Gastroesophageal sphincter (tissue), 4 donors: ENCODE results near the gene CEP135. TPM values are rescaled to one million over a fixed set of nuclear protein-coding genes. Genes with fewer than 3 reads are reported as not detected.

ENCODE experiments used
- ATAC-seq: fragments of 150-250 bp; one replicate; pipeline ENCODE4 v1.9.1; 2016; ENCODE audit warnings: mild to moderate bottlenecking, moderate library complexity
- H3K27ac ChIP-seq, 4 donors: fragments of 200-600 bp; sonication (generic) in 3 of 4; 1 replicate in 3 of 4; 2 replicates in 1 of 4; pipeline ENCODE4 v1.5.1; 2016 to 2019
- H3K27me3 ChIP-seq: fragments of 200-600 bp; sonication (generic); one replicate; pipeline ENCODE4 v1.5.1; 2019
- H3K36me3 ChIP-seq, 2 donors: fragments of 200-600 bp; sonication (generic); one replicate each; pipeline ENCODE4 v1.5.1; 2019; ENCODE audit warnings: control low read depth in 1 of 2
- H3K4me1 ChIP-seq, 3 donors: fragments of 200-600 bp; sonication (generic); 1 replicate in 2 of 3; 2 replicates in 1 of 3; pipeline ENCODE4 v1.5.1; 2016 to 2019; ENCODE audit warnings: control low read depth in 2 of 3
- H3K4me3 ChIP-seq, 2 donors: fragments of 200-600 bp; sonication (generic); one replicate each; pipeline ENCODE4 v1.5.1; 2019; ENCODE audit warnings: mild to moderate bottlenecking in 1 of 2, moderate library complexity in 1 of 2
- H3K9me3 ChIP-seq, 3 donors: fragments of 200-600 bp; sonication (generic); one replicate each; pipeline ENCODE4 v1.5.1; 2017 to 2019; ENCODE audit warnings: control low read depth in 2 of 3
- EP300 ChIP-seq: sonication (generic); formaldehyde crosslinking; IDR thresholded peaks from one replicate; pipeline ENCODE4 v1.6.1; 2017; ENCODE audit warnings: antibody characterized with exemption, mild to moderate bottlenecking
- POLR2A ChIP-seq, 2 donors: fragments of 450-650 bp; IDR thresholded peaks; one replicate each; pipeline ENCODE4 v1.6.1; 2017; ENCODE audit warnings: antibody characterized with exemption in 2 of 2, mild to moderate bottlenecking in 2 of 2, moderate library complexity in 1 of 2
- POLR2AphosphoS5 ChIP-seq: sonication (generic); formaldehyde crosslinking; IDR thresholded peaks from one replicate; pipeline ENCODE4 v1.6.1; 2017; ENCODE audit warnings: antibody characterized with exemption
- WGBS, 2 donors: methylation state at CpG; one replicate each; pipeline ENCODE4 v1.1.5; 2018; ENCODE audit warnings: low coverage in 1 of 2; 5-methylcytosine and 5-hydroxymethylcytosine counted together
- total RNA-seq, 4 donors: library from RNA; depleted of rRNA; stranded (reverse); fragments of >200 nt; gene quantifications; one replicate each; pipeline ENCODE4 v1.1.0, GENCODE V29; 2016
- TF ChIP-seq, protein P1 (sequence below), 4 experiments: fragments of 200-600 bp in 2 of 4; fragments of 450-650 bp in 2 of 4; sonication (generic) in 1 of 4; IDR thresholded peaks; one replicate each; pipeline ENCODE4 v1.5.1; 2017 to 2019; ENCODE audit warnings: antibody characterized with exemption in 4 of 4, mild to moderate bottlenecking in 2 of 4, moderate library complexity in 2 of 4

The CEP135 gene
- total RNA-seq, 4 donors from 2014 or later: 4.5 to 5.3 (median 4.7) TPM

DNA sequence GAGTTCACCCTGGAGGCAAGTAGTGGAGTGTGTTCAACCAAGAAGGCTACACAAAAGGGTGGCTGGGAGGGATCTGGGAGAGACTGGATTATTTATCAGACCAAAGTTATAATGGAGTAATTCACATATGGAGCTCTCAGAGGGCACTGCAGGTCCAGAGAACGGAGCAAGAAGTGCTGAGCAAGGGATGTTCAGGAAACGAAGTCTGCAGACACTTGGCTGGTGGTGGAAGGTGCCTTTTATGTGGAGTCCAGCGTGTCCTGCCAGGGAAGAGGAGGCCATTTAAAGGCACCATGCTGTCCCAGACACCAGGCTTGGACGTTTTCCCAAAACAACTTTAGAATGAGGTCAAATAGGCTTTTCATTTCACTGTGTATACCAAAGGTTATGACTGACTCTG, 130.1 kb downstream of the CEP135 start:
- H3K4me1 ChIP-seq: no peaks in the 10 kb centered on the region
- 47 to 57% methylated on average over 4 of the region's 4 CpGs for WGBS, 2 donors
- H3K36me3 ChIP-seq: no peaks in the 10 kb centered on the region
- no peak for ATAC-seq
- H3K27me3 ChIP-seq: no peaks in the 10 kb centered on the region
- no peak overlapping the region for H3K4me3 ChIP-seq
- H3K27ac ChIP-seq: no peak overlapping the region
- TF ChIP-seq, protein P1, sequence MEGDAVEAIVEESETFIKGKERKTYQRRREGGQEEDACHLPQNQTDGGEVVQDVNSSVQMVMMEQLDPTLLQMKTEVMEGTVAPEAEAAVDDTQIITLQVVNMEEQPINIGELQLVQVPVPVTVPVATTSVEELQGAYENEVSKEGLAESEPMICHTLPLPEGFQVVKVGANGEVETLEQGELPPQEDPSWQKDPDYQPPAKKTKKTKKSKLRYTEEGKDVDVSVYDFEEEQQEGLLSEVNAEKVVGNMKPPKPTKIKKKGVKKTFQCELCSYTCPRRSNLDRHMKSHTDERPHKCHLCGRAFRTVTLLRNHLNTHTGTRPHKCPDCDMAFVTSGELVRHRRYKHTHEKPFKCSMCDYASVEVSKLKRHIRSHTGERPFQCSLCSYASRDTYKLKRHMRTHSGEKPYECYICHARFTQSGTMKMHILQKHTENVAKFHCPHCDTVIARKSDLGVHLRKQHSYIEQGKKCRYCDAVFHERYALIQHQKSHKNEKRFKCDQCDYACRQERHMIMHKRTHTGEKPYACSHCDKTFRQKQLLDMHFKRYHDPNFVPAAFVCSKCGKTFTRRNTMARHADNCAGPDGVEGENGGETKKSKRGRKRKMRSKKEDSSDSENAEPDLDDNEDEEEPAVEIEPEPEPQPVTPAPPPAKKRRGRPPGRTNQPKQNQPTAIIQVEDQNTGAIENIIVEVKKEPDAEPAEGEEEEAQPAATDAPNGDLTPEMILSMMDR (IDR thresholded peaks at IDR 0.05): no peak
- TF ChIP-seq POLR2AphosphoS5 (no peak), EP300 (no peak), POLR2A (IDR thresholded peaks at IDR 0.05) (no peak)
- H3K9me3 ChIP-seq: peaks cover 0 to 9% (median 0%) of the 10 kb centered on the region in 3 donors

DNA sequence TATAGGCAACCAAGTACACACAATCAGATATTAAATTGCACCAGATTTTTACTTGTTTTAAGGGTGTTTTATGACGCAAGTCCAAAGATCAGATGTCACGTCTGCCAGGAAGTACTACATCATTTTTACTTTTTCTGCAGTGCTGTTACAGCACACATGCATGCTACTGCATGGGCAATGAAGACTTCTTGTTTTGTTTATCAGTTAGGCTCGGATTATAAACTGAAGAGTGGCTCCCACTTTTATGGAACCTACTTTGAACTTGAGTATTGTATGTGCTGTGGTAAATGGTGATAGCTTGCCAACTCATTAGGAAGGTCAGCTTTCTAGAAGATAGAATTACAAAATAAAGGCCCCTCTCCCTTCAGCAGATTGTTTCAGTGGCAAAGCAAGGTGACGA, 131.6 kb downstream of the CEP135 start:
- ATAC-seq: no peak
- whole genome bisulfite sequencing, 2 donors: 89% methylated on average over 4 of the region's 4 CpGs

DNA sequence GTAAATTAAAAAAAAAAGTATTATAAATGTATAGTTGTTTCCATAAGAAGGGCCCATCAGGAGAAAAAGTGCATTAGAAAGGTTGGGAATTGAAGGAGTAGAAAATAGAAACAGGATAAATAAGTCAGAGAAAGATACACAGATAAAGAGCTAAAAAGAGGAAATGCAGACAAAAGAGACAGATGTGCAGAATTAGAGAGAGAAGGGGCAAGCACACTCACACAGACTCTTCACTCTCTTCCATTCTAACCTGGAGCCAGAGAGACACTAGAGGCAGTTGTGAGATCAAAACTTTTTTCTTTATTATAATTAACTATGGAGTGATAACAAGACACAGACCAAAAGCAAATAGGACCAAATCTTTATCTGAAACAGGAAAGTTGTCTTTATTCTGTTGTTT, 134.1 kb downstream of the CEP135 start:
- no peak overlapping the region for H3K4me3 ChIP-seq
- peaks cover 0 to under 1% (median 0%) of the 10 kb centered on the region in 3 donors for H3K9me3 ChIP-seq
- no peak for TF ChIP-seq POLR2AphosphoS5
- no peak for TF ChIP-seq POLR2A (IDR thresholded peaks at IDR 0.05)
- no peak for TF ChIP-seq EP300
- TF ChIP-seq, protein P1 (IDR thresholded peaks at IDR 0.05): no peak
- no peak for ATAC-seq
- H3K27ac ChIP-seq: no peak overlapping the region
- no peaks in the 10 kb centered on the region for H3K4me1 ChIP-seq
- H3K36me3 ChIP-seq: no peaks in the 10 kb centered on the region
- no peaks in the 10 kb centered on the region for H3K27me3 ChIP-seq

More for the DNA sequence above, 131.6 kb downstream of the CEP135 start:
- peaks cover 0 to 9% (median 0%) of the 10 kb centered on the region in 3 donors for H3K9me3 ChIP-seq
- no peak overlapping the region for H3K27ac ChIP-seq
- H3K4me1 ChIP-seq: no peaks in the 10 kb centered on the region
- no peak for TF ChIP-seq EP300
- TF ChIP-seq POLR2AphosphoS5: no peak
- TF ChIP-seq, protein P1 (IDR thresholded peaks at IDR 0.05): no peak
- no peak for TF ChIP-seq POLR2A (IDR thresholded peaks at IDR 0.05)
- no peak overlapping the region for H3K4me3 ChIP-seq
- no peaks in the 10 kb centered on the region for H3K36me3 ChIP-seq
- no peaks in the 10 kb centered on the region for H3K27me3 ChIP-seq

Other genes with a start within 250 kb of the CEP135 start
- gene EXOC1L, start 129.2 kb upstream of the CEP135 start, total RNA-seq: not detected
- 10 to 100 TPM; 30.2 to 48.6 (median 38.8) TPM for gene EXOC1, start 95.3 kb upstream of the CEP135 start, total RNA-seq